Measurements from ENCODE around the gene NLGN2. TPM values are rescaled to one million over a fixed set of nuclear protein-coding genes. Genes with fewer than 3 reads are reported as not detected.

The NLGN2 gene
- total RNA-seq, 1 experiment from 2014 or later, result 6.7 TPM

DNA sequence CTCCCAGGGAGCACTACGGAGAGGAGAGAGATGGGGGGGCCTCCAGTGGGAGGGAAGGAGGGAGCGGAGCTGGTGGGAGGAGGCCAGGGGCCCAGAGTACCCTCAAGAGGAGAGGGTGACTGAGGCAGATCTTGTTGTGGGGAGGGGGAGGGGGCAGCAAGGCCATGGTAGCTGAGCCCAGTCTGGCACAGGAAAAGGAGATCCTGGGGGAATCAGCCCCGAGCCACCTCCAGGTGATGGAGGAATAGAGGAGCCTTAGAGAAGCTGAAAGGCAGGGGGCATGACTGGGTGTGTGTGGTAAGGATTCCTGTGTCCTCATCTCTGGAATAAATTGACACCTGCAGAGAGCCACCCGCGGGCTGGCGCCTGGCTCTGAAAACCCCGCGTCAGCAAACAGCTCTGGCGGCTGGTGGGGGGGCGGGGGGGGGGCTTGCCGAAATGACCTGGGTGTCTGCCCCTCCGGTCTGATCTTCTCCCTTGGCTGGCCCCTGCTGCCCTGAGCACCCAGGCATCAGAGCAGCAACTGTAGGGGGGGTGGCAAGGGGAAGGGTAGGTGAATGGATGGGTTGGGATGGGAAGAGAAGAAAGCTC is 1.3 kb upstream of the NLGN2 start:
- Mint-ChIP-seq H3K9me3 (ENCODE audit: unreplicated experiment) (no peaks in the 10 kb centered on the region), H3K36me3 (ENCODE audit: insufficient read depth, unreplicated experiment) (peaks cover 19% of the 10 kb centered on the region), H3K27ac (ENCODE audit: low read depth, unreplicated experiment) (no peak overlapping the region), H3K27me3 (ENCODE audit: insufficient read depth, unreplicated experiment) (no peaks in the 10 kb centered on the region), H3K4me1 (ENCODE audit: insufficient read depth, unreplicated experiment) (peaks cover 16% of the 10 kb centered on the region), H3K4me3 (ENCODE audit: unreplicated experiment) (no peak overlapping the region)
- ChIA-PET POLR2A (no interaction called here), CTCF (interaction anchor here (0.5 to 1.2 kb wide), 3 partner anchors 21 to 1905 kb away, joined by 3 read pairs; no protein-coding TSS in a partner anchor)
- DNase-seq (ENCODE audit: unreplicated experiment), result no peak
- intact Hi-C loops (cut with micrococcal nuclease), result no loop called here
- TF ChIP-seq, protein P1, sequence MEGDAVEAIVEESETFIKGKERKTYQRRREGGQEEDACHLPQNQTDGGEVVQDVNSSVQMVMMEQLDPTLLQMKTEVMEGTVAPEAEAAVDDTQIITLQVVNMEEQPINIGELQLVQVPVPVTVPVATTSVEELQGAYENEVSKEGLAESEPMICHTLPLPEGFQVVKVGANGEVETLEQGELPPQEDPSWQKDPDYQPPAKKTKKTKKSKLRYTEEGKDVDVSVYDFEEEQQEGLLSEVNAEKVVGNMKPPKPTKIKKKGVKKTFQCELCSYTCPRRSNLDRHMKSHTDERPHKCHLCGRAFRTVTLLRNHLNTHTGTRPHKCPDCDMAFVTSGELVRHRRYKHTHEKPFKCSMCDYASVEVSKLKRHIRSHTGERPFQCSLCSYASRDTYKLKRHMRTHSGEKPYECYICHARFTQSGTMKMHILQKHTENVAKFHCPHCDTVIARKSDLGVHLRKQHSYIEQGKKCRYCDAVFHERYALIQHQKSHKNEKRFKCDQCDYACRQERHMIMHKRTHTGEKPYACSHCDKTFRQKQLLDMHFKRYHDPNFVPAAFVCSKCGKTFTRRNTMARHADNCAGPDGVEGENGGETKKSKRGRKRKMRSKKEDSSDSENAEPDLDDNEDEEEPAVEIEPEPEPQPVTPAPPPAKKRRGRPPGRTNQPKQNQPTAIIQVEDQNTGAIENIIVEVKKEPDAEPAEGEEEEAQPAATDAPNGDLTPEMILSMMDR (IDR thresholded peaks at IDR 0.05; ENCODE audit: unreplicated experiment), result no peak
- BruUV-seq (replicated peaks), result no TSS peak

DNA sequence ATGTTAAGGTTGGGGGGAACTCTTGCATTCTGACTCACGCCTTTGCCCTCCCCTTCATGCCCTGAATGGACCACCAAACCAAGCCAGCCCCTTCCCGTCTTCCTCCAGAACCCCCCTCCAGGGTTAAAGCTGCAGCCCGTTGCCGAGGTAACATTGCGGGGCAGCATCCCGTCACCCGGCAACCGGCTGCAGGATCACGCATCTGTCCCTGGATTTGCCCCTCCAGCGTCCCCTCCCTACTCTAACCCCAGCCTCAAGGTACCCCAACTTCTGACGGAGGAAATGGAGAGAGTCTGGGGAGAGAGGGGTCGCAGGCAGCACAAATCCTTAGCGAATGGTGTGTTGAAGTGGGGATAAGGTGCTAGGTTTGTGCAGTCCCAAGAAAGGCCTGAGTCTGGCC is 563 bp upstream of the NLGN2 start:
- Mint-ChIP-seq H3K4me1 (ENCODE audit: insufficient read depth, unreplicated experiment) (peaks cover 16% of the 10 kb centered on the region), H3K36me3 (ENCODE audit: insufficient read depth, unreplicated experiment) (peaks cover 12% of the 10 kb centered on the region), H3K27me3 (ENCODE audit: insufficient read depth, unreplicated experiment) (no peaks in the 10 kb centered on the region), H3K4me3 (ENCODE audit: unreplicated experiment) (no peak overlapping the region), H3K27ac (ENCODE audit: low read depth, unreplicated experiment) (no peak overlapping the region), H3K9me3 (ENCODE audit: unreplicated experiment) (no peaks in the 10 kb centered on the region)
- POLR2A ChIA-PET, result no interaction called here
- intact Hi-C loops (cut with micrococcal nuclease), result no loop called here
- no TSS peak for BruUV-seq (replicated peaks)
- no peak for DNase-seq (ENCODE audit: unreplicated experiment)
- CTCF ChIA-PET, result interaction anchor here (0.5 to 0.9 kb wide), 4 partner anchors 30 to 1906 kb away, joined by 3 read pairs; no protein-coding TSS in a partner anchor
- TF ChIP-seq, protein P1 (IDR thresholded peaks at IDR 0.05; ENCODE audit: unreplicated experiment), result no peak

DNA sequence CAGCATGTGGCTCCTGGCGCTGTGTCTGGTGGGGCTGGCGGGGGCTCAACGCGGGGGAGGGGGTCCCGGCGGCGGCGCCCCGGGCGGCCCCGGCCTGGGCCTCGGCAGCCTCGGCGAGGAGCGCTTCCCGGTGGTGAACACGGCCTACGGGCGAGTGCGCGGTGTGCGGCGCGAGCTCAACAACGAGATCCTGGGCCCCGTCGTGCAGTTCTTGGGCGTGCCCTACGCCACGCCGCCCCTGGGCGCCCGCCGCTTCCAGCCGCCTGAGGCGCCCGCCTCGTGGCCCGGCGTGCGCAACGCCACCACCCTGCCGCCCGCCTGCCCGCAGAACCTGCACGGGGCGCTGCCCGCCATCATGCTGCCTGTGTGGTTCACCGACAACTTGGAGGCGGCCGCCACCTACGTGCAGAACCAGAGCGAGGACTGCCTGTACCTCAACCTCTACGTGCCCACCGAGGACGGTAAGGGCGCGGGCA is 645 bp downstream of the NLGN2 start:
- Mint-ChIP-seq H3K4me1 (ENCODE audit: insufficient read depth, unreplicated experiment) (peaks cover 11% of the 10 kb centered on the region), H3K27me3 (ENCODE audit: insufficient read depth, unreplicated experiment) (no peaks in the 10 kb centered on the region), H3K9me3 (ENCODE audit: unreplicated experiment) (no peaks in the 10 kb centered on the region), H3K27ac (ENCODE audit: low read depth, unreplicated experiment) (no peak overlapping the region), H3K4me3 (ENCODE audit: unreplicated experiment) (no peak overlapping the region), H3K36me3 (ENCODE audit: insufficient read depth, unreplicated experiment) (peaks cover 12% of the 10 kb centered on the region)
- ChIA-PET CTCF (no interaction called here), POLR2A (no interaction called here)
- BruUV-seq (replicated peaks), result no TSS peak
- TF ChIP-seq, protein P1 (IDR thresholded peaks at IDR 0.05; ENCODE audit: unreplicated experiment), result no peak
- intact Hi-C loops (cut with micrococcal nuclease), result no loop called here
- no peak for DNase-seq (ENCODE audit: unreplicated experiment)

DNA sequence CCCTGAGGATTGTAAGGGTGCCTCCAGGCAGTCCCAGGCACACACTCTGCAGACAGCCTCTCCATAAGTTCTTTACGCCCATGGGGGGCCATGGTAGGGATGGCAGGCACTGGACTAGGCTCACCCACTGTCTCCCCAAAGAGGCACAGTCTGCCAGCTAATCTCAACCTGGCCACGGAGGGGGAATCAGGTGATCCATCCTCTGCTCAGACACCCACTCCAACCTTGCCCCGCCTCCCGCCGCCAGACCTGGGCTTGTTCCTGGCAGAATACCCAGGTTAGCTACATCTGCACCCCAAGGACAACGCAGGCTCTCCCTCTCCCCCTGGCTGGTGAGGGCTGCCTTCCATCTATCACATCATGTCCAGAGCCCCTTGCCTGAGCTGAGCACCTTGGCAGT is 1.2 kb downstream of the NLGN2 start:
- DNase-seq (ENCODE audit: unreplicated experiment), result no peak
- Mint-ChIP-seq H3K4me1 (ENCODE audit: insufficient read depth, unreplicated experiment) (peaks cover 10% of the 10 kb centered on the region), H3K27ac (ENCODE audit: low read depth, unreplicated experiment) (no peak overlapping the region), H3K4me3 (ENCODE audit: unreplicated experiment) (no peak overlapping the region), H3K9me3 (ENCODE audit: unreplicated experiment) (no peaks in the 10 kb centered on the region), H3K27me3 (ENCODE audit: insufficient read depth, unreplicated experiment) (no peaks in the 10 kb centered on the region), H3K36me3 (ENCODE audit: insufficient read depth, unreplicated experiment) (peaks cover 12% of the 10 kb centered on the region)
- intact Hi-C loops (cut with micrococcal nuclease), result no loop called here
- ChIA-PET CTCF (no interaction called here), POLR2A (interaction anchor here (0.7 kb wide), 1 partner anchor 1943 kb away, joined by 3 read pairs; no protein-coding TSS in a partner anchor)
- TF ChIP-seq, protein P1 (IDR thresholded peaks at IDR 0.05; ENCODE audit: unreplicated experiment), result no peak
- no TSS peak for BruUV-seq (replicated peaks)
